ENCODE data around the gene TSPAN31.

TSPAN31 gene

DNA sequence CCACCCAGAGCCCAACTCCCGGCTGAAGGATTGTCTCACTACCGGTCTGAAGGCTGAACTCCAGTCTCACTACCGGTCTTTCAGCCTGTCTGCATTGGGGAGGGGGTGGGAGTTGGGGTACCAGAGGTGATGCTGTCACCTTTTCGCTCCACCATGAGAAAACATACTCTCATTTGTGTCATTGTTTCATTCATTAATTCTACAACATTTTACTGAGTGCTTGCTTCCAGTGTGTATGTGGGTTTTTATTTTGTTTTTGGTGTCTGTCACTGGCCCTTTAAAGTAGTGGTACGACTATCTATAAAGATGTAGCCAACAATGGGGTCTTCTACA, 7.8 kb downstream of the TSPAN31 start:
- DNase-seq (ENCODE audit: low read depth) = no peak

DNA sequence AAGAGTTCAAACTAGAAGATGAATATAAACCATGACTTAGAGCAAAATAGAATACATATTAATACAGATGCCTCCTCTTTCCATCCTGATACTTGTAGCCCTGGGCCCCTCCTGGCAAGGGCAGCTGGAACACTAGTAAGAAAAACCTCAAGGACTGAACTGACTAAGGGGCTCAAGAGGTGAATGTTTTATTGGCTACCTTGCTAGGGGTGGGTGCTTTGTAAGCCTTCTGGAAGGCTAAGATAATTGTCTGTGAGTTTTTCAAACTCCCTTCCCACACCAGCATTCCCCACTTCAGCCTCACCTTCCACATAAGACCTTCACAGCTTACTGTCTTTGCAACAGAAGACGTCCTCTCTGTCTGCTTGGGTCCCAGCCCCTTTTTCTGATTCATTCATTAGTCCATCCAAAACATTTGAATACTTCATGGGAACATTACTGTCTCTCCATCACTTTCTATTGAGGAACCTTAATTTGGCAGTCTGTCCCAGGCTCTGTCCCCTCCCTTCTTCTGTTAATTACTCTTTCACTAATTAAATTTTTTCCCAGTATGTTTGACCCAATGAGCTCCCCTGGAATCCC, 9.0 kb downstream of the TSPAN31 start:
- no peak for DNase-seq (ENCODE audit: low read depth)

- DNase-seq (ENCODE audit: low read depth) = no peak
Measured at GRCh38 chr12:57754411-57755193, 9.8 kb downstream of the TSPAN31 start, which contains the start of gene MARCHF9. Gene MARCHF9 (plus strand): TSS chr12:57755103. CDS start chr12:57755529, 426 bp downstream.

DNA sequence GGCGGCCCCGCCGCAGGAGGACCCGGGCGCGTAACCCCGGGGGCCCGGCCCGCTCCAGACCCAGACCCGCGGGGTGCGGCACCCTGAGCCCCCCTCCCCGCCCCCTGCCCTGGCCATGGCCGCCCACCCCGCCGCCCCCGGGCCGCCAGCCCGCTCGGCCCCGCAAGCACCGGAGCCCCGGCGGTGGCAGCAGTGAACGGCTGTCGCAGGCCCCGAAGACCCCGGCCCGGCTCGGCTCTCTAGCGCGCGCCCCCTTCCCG, 10.3 kb downstream of the TSPAN31 start:
- DNase-seq (ENCODE audit: low read depth) = no peak

DNA sequence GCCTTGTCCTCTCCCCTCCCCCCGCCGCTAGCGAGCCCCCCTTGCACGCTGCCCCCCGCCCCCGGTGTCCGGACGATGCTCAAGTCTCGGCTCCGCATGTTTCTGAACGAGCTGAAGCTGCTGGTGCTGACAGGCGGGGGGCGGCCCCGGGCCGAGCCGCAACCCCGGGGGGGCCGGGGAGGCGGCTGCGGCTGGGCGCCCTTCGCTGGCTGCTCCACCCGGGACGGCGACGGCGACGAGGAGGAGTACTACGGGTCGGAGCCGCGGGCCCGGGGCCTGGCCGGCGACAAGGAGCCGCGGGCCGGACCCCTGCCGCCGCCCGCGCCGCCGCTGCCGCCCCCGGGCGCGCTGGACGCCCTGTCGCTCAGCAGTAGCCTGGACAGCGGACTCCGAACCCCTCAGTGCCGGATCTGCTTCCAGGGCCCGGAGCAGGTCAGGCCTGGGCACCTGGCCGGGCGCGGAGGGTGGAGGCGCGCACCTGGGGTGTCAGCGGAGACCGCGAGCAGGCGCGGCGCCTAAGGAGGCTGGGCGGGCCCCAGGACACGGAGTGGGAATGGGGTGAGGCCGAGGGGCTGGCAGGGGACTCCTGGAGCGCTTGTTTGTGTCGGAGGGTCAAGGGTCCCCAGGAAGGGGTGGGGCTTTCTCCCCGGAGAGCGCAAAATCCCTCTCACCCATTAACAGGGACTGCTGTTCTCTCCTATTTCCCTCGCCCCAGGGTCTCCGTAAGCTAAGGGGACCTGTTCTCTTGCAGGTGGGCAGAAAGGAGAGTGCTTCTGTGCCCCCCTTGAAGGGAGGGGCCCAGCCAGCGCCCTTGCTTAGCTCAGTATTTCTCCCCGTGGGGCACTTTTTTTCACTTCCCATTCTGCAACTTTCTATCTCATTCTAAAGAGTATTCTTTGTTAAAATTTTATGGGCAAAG, 10.9 kb downstream of the TSPAN31 start:
- DNase-seq (ENCODE audit: low read depth) = no peak

DNA sequence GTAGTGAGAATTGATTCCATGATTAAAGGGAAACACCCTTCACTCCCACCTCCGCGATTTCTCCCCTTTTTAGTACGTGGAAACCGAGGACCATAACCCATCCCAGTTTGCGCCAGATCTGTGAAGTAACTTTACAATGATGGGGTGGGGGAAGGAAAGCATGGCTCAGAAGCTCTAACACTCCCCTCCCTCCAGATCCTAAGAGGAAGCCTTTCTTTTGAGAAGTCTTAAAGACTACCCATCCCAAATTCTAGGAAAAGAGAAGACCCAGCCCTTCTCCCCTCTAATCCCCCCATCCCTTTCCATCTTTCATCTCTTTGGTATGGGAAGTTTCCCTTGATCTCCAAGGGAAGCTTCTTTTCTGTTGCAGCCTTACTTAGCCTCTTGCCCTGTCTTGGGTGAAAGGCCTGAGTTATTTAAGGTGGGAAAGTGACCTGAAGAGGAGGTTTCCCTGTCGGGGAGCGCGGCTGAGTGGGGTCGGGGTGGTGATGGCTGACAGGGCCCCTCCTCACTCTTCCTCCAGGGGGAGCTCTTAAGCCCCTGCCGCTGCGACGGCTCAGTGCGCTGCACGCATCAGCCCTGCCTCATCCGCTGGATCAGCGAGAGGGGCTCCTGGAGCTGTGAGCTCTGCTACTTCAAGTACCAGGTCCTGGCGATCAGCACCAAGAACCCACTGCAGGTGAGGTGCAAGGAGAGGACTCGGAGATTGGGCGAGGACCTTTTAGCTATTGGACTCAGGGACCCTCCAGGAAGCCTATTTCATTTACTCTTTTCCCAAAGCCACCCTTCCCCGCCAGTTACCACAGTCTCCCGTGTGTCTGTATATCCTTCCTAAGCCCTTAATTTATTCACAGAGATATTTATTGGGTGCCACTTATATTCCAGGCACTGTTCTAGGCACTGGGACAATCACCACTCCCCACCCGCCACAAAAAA, 11.8 kb downstream of the TSPAN31 start:
- no peak for DNase-seq (ENCODE audit: low read depth)

GRCh38 chr12:57757771-57758170, 12.9 kb downstream of the TSPAN31 start:
- DNase-seq (ENCODE audit: low read depth) = no peak

DNA sequence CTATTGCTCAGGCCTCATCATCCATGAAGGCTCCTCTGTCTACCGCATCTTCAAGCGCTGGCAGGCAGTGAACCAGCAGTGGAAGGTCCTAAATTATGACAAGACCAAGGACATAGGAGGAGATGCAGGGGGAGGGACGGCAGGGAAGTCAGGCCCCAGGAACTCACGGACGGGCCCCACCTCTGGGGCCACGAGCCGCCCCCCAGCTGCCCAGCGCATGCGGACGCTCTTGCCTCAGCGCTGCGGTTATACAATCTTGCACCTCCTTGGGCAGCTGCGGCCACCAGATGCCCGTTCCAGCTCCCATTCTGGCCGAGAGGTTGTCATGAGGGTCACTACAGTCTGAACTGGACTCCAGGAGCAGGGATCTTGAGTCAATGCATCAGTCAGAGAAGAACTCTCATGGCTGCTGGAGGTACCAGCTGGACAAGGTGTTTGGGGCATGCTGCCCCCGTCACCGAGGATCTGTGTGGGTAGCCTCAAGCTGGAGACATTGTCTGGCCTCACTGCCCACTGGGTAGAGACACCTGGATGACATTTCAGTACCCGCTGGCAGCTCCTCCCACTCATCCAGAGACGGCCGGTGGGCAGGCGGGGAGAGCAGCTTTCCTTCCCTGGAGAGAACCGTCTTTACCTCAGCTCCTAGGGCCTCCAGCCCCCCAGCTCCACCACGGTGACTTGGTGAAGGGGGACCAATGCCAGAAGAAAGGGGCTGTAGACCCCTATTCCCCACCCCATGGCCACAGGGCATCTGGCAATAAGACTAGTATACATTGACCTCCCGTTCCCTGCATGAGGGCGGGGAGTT, 13.9 kb downstream of the TSPAN31 start:
- DNase-seq (ENCODE audit: low read depth) = no peak

- no peak for DNase-seq (ENCODE audit: low read depth)
Measured at GRCh38 chr12:57759360-57759980, 14.6 kb downstream of the TSPAN31 start.

DNA sequence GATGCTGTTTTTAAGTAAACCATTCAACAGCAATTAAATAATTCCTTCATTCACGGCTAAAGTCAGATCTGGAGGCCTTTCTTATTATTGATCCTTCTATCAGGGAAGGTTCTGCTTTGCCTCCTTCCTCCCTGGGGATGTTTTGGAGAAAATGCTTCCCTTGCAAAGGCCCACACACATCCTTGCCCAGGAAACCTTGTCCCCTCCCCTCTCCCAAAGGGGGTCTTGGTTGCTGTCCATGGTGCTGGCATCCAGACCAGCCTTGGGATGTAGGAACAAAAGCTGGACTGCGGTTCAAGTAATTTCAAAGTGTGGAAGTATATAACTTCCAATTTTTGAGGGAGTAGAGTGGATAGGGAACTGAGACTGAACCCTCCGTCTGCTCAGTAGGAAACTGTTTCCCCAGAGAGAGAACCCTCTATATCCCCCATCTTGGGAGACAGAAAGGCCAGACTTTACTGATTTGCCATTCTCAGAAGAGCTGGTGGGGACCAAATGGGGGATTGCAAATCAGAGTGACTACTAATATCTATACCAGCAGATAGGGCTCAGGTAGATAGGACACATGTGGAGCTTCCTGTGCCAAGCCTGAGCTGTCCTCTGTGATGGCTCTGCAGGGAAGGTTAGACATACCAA, 15.6 kb downstream of the TSPAN31 start:
- DNase-seq (ENCODE audit: low read depth) = no peak

GRCh38 chr12:57761391-57761998, 16.7 kb downstream of the TSPAN31 start:
- DNase-seq (ENCODE audit: low read depth) = no peak

- DNase-seq (ENCODE audit: low read depth) = no peak
Measured at GRCh38 chr12:57762463-57762862, 17.6 kb downstream of the TSPAN31 start.

DNA sequence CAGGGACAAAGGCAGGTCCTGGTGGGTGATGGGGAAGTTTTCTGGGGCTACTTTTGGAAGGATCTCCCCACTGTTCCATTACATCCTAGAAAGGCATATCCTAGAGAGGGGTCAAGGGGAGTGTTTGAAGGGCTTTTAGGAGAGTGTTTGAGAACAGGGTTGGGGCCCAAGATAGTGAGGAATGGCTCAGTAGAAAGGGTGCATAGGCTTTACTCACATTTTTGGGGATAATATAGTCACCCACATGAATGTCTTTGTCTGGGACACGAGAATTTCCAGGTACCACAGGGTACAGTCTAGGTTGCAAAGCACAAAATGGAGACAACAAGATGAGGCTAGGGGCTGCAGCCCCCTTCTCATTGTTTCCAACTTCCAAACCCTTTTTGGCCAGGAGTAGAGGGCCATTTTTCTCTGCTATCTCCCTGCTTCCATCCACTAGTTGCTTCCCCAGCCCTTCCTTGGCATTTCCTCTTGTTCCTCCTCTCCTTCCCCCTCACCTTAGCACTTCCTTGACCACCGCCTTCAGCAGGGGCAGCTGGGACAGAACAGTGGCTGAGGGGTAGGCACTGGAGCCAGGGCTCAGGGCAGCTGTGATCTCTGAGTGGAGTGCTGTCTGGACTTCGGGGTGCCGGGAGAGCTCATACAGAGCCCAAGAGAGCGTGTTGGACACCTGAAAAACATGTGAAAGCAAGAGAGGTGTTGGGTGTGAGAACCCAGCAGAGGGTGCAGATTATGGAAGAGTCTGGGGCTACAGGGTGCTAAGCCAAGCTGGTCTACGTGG, 19.2 kb downstream of the TSPAN31 start:
- DNase-seq (ENCODE audit: low read depth) = no peak

- DNase-seq (ENCODE audit: low read depth) = no peak
Measured at GRCh38 chr12:57764662-57765002, 19.8 kb downstream of the TSPAN31 start.

DNA sequence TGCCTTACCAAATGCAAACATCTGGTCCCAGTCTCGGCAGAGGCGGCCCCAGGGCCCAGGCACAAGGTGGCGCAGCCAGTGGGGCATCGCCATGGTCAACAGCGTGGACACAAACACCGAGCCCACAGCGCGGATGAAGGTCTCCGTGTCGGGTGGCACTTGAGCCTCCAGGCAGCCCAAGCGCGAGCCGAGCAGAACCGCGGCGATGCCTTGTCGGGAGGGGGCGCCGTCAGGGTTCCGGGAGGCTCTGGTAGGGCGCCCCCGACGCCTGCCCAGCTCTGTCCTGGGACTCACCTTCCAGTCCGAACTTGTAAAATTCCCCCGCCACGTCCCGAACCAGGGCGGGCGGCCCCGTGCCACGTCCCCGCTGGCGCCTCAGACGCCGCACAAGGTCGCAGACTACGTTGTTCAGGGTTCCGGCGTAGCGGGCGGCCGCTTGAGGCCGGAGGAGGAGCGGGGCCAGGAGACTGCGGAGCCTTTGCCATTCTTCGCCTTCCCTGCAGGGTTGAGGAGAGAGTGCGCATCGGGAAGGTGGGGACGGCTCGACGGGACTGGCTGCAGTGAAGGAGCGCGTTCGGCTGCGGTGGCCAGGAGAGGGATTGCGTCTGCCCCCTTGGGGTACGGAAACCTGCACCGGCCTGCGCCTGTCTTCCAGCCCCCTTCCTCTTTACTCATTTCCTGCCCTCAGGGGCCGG, 20.3 kb downstream of the TSPAN31 start:
- no peak for DNase-seq (ENCODE audit: low read depth)

DNA sequence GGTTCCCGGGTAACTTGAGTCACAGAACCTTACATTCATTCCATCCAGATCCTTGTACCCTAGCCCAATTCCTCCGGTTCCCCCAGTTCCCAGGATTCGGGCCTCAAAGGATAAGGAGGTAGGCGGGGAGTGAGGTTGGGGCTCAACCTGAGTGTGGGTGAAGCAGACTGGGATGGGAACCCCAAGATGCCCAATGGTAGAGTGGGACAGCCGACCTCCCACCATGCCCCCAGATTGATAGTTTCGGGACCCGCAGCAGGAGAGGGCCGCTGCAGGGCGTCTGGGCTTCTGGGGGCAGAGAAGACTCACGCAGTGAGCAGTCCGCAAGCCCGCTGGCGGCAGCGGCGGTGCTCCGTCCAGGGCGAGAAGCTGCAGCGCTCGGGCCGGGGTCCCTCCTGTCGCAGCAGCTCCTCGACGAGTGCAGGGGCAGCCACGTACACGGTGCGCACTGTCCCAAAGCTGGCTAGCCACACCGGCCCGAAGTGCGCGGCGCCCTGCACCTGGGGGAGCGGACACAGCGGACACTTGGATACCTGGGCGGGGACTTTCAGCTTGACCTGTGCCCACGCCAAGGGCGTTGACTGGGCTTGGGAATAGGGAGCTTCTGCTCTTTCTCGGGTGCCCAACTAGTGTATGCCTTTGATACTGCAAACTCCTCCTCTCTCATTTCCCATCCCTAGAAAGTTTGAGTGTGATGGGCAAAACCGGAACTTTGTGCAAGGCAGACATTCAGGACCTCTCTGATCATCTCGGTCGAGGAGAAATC, 21.0 kb downstream of the TSPAN31 start:
- no peak for DNase-seq (ENCODE audit: low read depth)

DNA sequence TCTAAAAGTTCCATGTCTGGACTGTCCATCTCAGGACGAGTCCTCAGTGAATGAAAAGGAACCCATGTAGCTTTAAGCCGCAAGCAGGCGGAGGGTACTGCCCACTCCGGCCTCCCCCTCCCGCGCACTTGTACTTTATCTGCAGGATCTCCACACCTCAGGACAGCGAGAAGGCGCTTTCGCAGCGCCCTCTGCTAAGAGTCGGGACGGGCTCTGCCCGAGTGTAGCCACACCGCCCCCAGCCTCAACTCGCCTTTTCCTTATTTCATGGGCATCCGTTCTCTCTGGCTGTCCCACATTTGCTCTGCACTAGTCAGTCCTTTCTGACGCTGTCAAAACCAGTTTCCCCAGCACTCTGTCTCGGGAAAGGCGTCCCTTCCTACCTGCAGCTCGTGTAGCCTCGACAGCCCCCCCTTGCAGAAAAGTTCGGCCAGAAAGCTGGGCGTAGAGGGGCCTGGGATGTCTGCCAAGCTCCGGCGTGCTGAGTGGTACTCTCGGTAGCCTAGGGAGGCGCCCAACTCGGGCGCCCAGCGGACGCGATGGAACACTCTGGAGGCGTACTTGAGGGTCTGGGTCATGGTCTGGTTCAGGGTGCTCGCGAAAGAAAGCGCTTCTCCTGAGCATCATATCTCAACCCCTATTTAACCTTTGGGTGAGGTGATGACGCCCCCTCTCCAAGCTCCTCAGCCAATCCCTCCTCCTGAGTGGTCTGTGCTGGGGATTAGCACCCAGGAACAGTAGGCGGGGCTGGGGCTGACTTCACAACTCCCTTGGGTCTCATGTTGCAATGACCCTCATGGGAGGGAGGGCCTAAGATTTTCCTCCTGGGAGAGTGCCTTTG, 21.8 kb downstream of the TSPAN31 start, which contains the start of gene CYP27B1:
TSS of gene CYP27B1 (minus strand) at position 615 of the 841 bp plus-strand sequence. CDS start at position 578, 37 bp downstream.
- DNase-seq (ENCODE audit: low read depth) = no peak
